RWPE1 (cell line): Measurements from ENCODE around the gene TKT.

ENCODE experiments used
- CTCF ChIA-PET: fragments of 350-600 bp; sonication (Branson Sonifier 250); formaldehyde crosslinking; extraction: SDS; loops from one replicate; lab custom pipeline; 2021; lab: Yijun Ruan, JAX
- POLR2A ChIA-PET: fragments of 400-600 bp; formaldehyde crosslinking; extraction: SDS; loops from one replicate; lab custom pipeline; 2020; ENCODE audit warnings: antibody characterized with exemption; ENCODE audit not compliant: low non-redundant PET; lab: Yijun Ruan, JAX
- DNase-seq: peaks from one replicate; pipeline ENCODE4 v3.0.0; 2012; ENCODE audit warnings: low spot score
- H3K27ac ChIP-seq: fragments of 450-650 bp; 2 replicates; pipeline ENCODE4 v1.5.1; 2017
- CTCF ChIP-seq: fragments of 450-650 bp; conservative IDR thresholded peaks from 2 replicates; pipeline ENCODE4 v1.5.1; 2017; ENCODE audit warnings: low read depth, mild to moderate bottlenecking

Gene TKT

GRCh38 chr3:53198256-53198977, 57.4 kb downstream of the TKT start:
- H3K27ac ChIP-seq, result no peak overlapping the region
- ChIA-PET CTCF (interaction anchor here (1.3 kb wide), 1 partner anchor 84 kb away, joined by 5 read pairs; no protein-coding TSS in a partner anchor), POLR2A (no interaction called here)
- no peak for TF ChIP-seq CTCF
- no peak for DNase-seq

GRCh38 chr3:53196575-53197407, 59.0 kb downstream of the TKT start:
- ChIA-PET CTCF (interaction anchor here (0.7 to 1.9 kb wide), 10 partner anchors 8 to 84 kb away, joined by 3 to 18 read pairs (median 4); no protein-coding TSS in a partner anchor), POLR2A (no interaction called here)
- no peak for DNase-seq
- no peak overlapping the region for H3K27ac ChIP-seq
- no peak for TF ChIP-seq CTCF

- DNase-seq, result peak; percentile 45
- ChIA-PET CTCF (interaction anchor here (0.6 to 1.9 kb wide), 12 partner anchors 9 to 355 kb away, joined by 3 to 18 read pairs (median 4); no protein-coding TSS in a partner anchor), POLR2A (interaction anchor here (1.0 kb wide), 1 partner anchor 35 kb away, joined by 6 read pairs; the partner anchor contains the start of gene PRKCD)
- peak; percentile 96 for TF ChIP-seq CTCF
- H3K27ac ChIP-seq, result no peak overlapping the region
Measured at GRCh38 chr3:53195602-53196574, 59.9 kb downstream of the TKT start.

DNA sequence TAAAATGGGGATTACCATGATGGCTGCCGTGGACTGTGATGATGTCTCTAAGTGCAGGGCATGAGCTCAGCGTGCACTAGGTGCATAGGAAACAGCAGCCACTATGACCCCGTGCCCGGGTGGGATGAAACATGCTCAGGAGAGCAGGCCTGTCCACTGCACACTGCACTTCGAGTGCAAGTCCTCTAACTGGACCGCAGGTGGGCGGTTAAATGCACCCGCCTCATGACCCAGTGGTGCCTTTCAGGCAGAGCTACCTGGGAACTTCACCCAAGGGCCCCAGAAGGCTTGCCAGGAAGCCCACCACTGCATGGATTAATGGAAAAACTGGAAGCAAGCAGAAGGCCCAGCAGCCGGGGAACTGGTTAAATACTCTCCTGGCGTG, 60.8 kb downstream of the TKT start:
- no peak for TF ChIP-seq CTCF
- ChIA-PET POLR2A (interaction anchor here (1.0 kb wide), 1 partner anchor 35 kb away, joined by 6 read pairs; the partner anchor contains the start of gene PRKCD), CTCF (interaction anchor here (0.9 to 1.9 kb wide), 4 partner anchors 19 to 83 kb away, joined by 4 to 18 read pairs (median 4); no protein-coding TSS in a partner anchor)
- no peak for DNase-seq
- no peak overlapping the region for H3K27ac ChIP-seq

DNA sequence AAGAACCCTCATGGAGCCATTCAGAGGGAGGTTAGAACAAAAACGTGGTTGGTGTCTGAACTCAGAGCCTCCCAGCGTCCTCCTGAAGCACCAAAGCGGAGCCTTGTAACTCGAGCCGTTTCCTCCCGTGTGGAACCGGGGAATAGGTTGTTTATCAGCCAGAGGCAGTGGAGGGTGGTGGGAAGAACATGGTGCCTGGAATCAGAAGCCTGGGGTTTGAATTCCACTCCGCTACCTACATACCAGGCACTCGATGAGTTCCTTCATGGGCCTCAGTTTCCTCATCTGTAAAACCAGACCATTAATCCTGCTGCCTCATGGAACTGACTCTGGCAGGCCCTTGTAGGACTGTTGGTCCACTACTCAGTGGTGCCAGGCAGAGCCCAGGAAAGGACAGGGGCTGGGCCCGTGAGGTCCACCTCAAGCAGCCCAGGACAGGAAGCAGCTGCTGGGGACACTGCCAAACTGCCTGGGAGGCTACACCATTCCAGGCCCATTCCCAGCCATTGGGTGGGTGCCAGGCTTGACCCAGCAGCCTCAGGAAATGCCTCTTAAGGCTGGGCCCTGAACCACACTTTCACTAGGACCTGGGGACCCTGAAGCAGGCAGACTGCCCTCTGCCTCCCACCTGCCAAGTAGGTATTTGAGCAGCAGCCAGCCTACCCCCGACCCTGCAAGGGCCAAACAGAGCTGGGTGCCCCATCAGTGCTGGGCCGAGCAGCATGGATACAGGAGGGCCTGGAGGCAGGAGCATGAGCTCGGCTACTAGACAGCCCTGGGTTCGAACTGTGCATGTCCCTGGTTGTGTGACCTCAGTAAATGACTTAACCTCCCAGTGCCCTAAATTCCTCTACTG, 61.4 kb downstream of the TKT start:
- DNase-seq, result no peak
- CTCF ChIA-PET, result interaction anchor here (1.2 to 1.9 kb wide), 2 partner anchors 19 to 60 kb away, joined by 4 to 18 read pairs; no protein-coding TSS in a partner anchor
- TF ChIP-seq CTCF, result no peak
- POLR2A ChIA-PET, result no interaction called here
- peak overlapping the region; percentile 50 for H3K27ac ChIP-seq
